CD4-positive, alpha-beta T cell treated with Interleukin-2 at 100 ng/mL for 4 hours (primary cell): Measurements from ENCODE around the gene FLNB.

ENCODE experiments used
- DNase-seq: peaks from one replicate; pipeline ENCODE4 v3.0.0-alpha.2; 2020; ENCODE audit warnings: low spot score

Gene FLNB

DNA sequence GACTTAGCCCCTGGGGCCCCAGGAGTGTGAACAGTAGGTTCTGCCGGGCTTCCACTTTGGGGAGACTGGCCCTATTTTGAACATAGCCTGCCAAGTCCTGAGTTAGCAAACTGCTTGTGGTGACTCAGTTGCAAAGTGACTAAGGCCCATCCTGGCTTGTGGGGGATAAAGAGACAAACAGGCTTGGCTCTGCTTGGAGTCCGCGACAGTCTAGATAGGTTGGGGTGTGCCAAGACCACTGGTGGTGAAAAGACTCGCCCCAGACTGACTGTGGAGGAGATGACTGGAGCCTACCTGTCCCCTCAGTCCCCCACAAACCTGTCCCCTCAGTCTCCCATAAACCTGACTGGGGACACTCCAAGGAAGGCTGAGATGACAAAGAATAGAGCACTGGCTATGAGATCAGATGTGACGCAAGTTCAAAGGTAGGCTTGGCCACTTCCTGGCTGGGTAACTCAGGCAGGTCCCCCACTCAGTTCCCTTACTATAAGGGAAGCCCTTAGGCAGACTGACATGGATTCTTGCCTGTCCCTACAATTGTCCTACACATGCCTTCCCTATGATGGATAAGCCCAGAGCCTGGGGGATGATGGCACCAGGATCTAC is 198.3 kb downstream of the FLNB start:
- no peak for DNase-seq

GRCh38 chr3:58207954-58208353 is 199.7 kb downstream of the FLNB start:
- no peak for DNase-seq

DNA sequence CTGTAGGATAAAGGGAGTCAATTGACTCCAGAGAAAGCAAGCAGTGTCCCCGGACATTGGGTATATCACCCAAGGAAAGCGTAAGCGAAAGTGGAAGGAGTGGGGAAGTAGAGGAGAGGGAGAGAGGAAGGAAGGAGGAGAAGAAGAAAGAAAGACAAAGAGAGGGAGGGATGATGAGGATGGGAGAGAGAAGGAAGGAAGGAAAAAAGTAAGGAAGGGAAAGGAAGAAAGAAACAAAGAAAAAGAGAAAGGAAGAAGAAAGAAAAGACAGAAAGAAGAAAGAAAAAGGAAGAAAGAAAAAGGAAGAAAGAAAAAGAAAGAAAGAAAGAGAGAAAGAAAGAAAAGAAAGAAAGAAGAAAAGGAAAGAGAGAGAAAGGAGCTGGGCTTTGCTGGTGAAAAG is 201.7 kb downstream of the FLNB start:
- DNase-seq: no peak

- DNase-seq: no peak
Observed at GRCh38 chr3:58210761-58211460, 202.7 kb downstream of the FLNB start, which contains the start of gene DNASE1L3. DNASE1L3 (minus strand) TSS chr3:58210972; CDS start chr3:58210906, 66 bp downstream.

DNA sequence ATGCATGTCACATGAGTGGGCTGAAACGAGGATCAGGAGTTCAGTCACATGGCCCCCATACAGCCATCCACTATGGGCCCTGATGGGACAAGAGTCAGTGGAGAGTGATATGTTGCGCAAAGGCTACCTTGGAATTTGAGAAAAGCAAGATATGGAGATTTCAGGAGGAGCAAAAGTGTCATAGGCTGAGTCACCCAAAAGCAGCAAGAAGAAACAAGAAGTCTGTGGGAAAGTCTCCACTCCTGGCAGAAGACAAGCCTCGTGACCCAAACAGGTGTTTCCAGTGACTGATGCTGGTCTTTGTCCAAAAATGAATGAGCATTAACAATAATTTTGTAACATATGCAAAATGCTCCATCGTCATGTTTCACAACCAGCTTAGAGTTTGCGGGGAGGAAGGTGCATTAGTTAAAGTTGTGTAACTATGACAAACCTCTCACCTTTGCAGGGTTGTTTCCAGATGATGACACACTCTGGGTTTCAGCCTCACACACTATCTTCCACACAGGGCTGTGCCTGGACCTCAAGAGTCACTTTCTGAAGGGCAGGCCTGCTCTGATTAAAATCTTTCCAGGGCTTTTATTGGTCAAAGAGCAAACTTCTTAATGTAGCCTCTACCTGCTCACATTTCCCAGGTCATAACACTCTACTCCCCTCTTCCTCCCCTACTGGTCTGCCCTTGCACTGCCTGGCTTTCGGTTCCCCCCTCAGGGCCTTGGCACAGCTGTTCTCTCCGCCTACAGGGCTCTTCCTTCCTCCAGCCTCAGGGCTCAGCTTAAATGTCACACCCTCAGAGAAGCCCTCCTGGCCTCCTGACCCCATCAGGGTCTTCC is 206.5 kb downstream of the FLNB start:
- no peak for DNase-seq

- DNase-seq: no peak
Observed at GRCh38 chr3:58215317-58216025, 207.2 kb downstream of the FLNB start.

GRCh38 chr3:58216496-58217195 is 208.4 kb downstream of the FLNB start:
- DNase-seq: no peak

- peak; percentile 64 for DNase-seq
Observed at GRCh38 chr3:58217209-58217811, 209.1 kb downstream of the FLNB start.

- DNase-seq: no peak
Observed at GRCh38 chr3:58218904-58219303, 210.7 kb downstream of the FLNB start.
